Liver (tissue), 3 donors: ENCODE measurements around the gene FZD7.

Experiments
- CTCF ChIP-seq: fragments of 150-350 bp; IDR thresholded peaks from 2 replicates; pipeline ENCODE4 v1.5.1; 2017; ENCODE audit warnings: improper control_type of control experiment, low read depth, low read length; ENCODE audit not compliant: missing input control
- FOXA2 ChIP-seq: IDR thresholded peaks from 2 replicates; pipeline ENCODE4 v1.6.1; 2016; ENCODE audit warnings: antibody characterized with exemption
- HNF4A ChIP-seq, 2 donors: conservative IDR thresholded peaks; 2 replicates each; pipeline ENCODE4 v1.6.1; 2016; ENCODE audit warnings: antibody characterized with exemption in 2 of 2, mild to moderate bottlenecking in 2 of 2
- JUND ChIP-seq, 2 donors: IDR thresholded peaks; 2 replicates each; pipeline ENCODE4 v1.6.1; 2016; ENCODE audit warnings: antibody characterized with exemption in 2 of 2
- donor health status: healthy.
- donor health status: healthy.

- TF ChIP-seq CTCF (no peak), JUND (IDR thresholded peaks at IDR 0.05) (no peak), HNF4A (conservative IDR thresholded peaks at IDR 0.05) (no peak), FOXA2 (no peak)
These were observed 15.6 kb downstream of the FZD7 start for GRCh38 chr2:202049092-202049728.
